UCSD-AML1 (cell line): Measurements from ENCODE around the gene ILKAP.

Experiments
- DNase-seq: peaks from one replicate; lab custom pipeline; 2025; ENCODE audit not compliant: unreplicated experiment; lab: John Stamatoyannopoulos, UW

Gene ILKAP

GRCh38 chr2:238203094-238203972 lies at the start of gene ILKAP:
ILKAP (minus strand) TSS chr2:238203695; CDS start chr2:238203553, 142 bp downstream.
- peak; percentile 90 for DNase-seq

GRCh38 chr2:238252766-238253630 lies 49.5 kb upstream of the ILKAP start:
- no peak for DNase-seq

- DNase-seq: no peak
Observed at GRCh38 chr2:238251986-238252385, 48.5 kb upstream of the ILKAP start.

- DNase-seq: no peak
Observed at GRCh38 chr2:238251331-238251730, 47.8 kb upstream of the ILKAP start.

GRCh38 chr2:238250896-238251295 lies 47.4 kb upstream of the ILKAP start:
- no peak for DNase-seq

- DNase-seq: no peak
Observed at GRCh38 chr2:238247841-238248453, 44.5 kb upstream of the ILKAP start.

- DNase-seq: no peak
Observed at GRCh38 chr2:238247002-238247822, 43.7 kb upstream of the ILKAP start.

GRCh38 chr2:238244151-238244550 lies 40.7 kb upstream of the ILKAP start:
- no peak for DNase-seq

GRCh38 chr2:238243496-238244076 lies 40.1 kb upstream of the ILKAP start:
- DNase-seq: no peak

GRCh38 chr2:238242731-238243495 lies 39.4 kb upstream of the ILKAP start:
- no peak for DNase-seq

- DNase-seq: no peak
Observed at GRCh38 chr2:238241970-238242369, 38.5 kb upstream of the ILKAP start.

- DNase-seq: no peak
Observed at GRCh38 chr2:238240757-238241711, 37.5 kb upstream of the ILKAP start.

GRCh38 chr2:238239863-238240756 lies 36.6 kb upstream of the ILKAP start, which contains the start of gene HES6:
HES6 (minus strand) TSS chr2:238240038; CDS start chr2:238239905, 133 bp downstream.
- DNase-seq: peak; percentile 89

- DNase-seq: no peak
Observed at GRCh38 chr2:238239543-238239862, 36.0 kb upstream of the ILKAP start.

- DNase-seq: no peak
Observed at GRCh38 chr2:238238766-238239542, 35.5 kb upstream of the ILKAP start.

- no peak for DNase-seq
Observed at GRCh38 chr2:238238311-238238765, 34.8 kb upstream of the ILKAP start.
